HG02571 (cell line): Measurements from ENCODE around the gene ESM1.
"Not testable (repeated sequence)": the region's sequence is repeated elsewhere in the genome, so short reads cannot be mapped to it uniquely, and the experiment has no call there.

ENCODE experiments used
- ATAC-seq: cut with Tn5 transposase; IDR thresholded peaks from one replicate; pipeline ENCODE4 v1.9.1; 2021; ENCODE audit warnings: mild to moderate bottlenecking, moderate library complexity; ENCODE audit not compliant: unreplicated experiment

The ESM1 gene, protein sequence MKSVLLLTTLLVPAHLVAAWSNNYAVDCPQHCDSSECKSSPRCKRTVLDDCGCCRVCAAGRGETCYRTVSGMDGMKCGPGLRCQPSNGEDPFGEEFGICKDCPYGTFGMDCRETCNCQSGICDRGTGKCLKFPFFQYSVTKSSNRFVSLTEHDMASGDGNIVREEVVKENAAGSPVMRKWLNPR

GRCh38 chr5:54985301-54986268 lies at the start of gene ESM1:
TSS of gene ESM1 (minus strand) at chr5:54985593. CDS start at chr5:54985517, 76 bp downstream.
- no peak for ATAC-seq

- no peak for ATAC-seq
Measured at GRCh38 chr5:55033568-55033967, 48.2 kb upstream of the ESM1 start.

GRCh38 chr5:55031492-55031891 lies 46.1 kb upstream of the ESM1 start:
- no peak for ATAC-seq

- ATAC-seq = no peak
Measured at GRCh38 chr5:55030676-55031369, 45.4 kb upstream of the ESM1 start.

GRCh38 chr5:55030220-55030619 lies 44.8 kb upstream of the ESM1 start:
- ATAC-seq = no peak

DNA sequence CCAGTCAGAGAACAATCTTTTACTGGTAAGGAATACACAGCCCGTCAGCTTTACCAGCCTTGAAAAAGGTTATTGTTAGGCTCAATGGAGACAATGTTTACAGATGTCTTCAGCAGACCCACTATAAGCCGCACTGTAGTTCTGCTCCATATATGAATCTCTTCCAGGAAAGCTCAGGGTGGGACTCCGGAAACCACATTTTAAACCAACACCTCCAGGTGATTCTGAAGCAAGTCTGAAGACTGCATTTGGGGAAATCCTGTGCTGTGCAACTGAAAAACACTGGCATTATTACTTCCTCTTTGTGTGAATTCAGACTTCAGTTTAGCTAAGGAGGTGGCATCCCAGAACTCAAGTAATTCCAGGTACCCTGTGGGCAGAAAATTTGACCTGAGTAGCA lies 42.2 kb upstream of the ESM1 start:
- no peak for ATAC-seq

DNA sequence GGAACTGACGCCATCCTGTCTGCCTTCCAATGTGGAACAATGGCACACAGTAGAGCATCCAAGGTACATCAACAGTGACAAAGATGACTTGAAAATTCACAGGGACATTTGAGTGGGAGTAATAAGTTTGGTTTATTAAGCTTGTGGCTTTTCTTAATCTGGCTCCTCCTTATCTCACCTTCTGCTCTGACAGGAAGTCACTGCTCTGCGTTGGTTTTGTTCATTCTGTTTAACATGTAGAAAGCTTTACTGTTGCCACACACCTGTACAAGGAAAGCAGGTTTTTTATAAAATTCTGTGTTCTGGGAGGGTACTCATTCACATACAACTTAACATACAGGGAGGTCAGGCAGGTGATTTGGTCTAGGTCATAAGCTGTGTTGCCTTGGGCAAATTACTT lies 37.1 kb upstream of the ESM1 start:
- no peak for ATAC-seq

DNA sequence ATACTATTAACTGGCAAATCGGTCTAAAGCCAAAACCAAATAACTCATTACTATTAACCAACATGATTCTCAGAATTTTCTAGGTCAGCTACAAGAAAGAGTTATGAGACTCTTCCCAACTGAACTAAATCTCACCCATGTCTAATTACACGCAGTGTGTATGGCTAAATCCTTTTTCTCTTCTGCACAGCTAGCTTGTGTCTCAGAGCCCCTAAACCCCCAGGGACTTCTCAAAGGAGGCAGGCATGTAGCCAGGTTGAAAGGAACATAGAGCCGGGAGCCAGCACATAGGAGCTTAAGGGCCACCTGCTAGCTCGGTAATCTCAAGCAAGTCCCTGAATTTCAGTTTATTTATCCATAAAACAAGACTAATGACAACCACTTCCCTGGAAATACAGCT lies 36.4 kb upstream of the ESM1 start:
- ATAC-seq = no peak

- no peak for ATAC-seq
Measured at GRCh38 chr5:55021410-55021809, 36.0 kb upstream of the ESM1 start.

DNA sequence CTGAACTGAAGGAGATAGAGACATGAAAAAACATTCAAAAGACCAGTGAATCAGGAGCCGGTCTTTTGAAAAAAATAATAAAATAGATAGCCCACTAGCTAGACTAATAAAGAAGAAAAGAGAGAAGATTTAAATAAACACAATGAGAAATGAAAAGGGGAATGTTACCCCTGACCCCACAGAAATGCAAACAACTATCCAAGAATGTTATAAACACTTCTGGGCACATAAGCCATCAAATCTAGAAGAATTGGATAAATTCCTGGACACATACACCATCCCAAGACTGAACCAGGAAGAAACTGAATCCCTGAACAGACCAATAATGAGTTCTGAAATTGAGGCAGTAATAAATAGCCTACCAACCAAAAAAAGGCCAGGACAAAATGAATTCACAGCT lies 24.8 kb upstream of the ESM1 start:
- not testable (repeated sequence) for ATAC-seq

DNA sequence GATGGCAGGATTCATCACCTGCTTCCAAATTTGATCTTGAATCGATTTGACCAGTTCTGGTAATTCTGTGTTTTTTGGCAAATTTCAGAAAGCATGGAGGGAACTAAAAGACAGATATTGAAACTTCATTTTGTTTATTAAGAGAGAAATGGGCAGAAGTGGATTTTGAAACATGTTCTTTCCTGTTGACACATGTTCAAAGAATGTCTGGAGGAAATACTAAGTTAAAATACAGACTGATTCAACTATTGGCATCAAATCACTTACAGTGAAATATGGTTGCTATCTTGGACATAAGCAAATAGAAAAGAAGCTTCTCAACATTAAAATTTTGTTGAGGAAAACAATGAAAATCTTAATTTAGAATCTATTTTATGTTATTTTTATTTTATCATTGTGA lies 19.3 kb upstream of the ESM1 start:
- no peak for ATAC-seq

DNA sequence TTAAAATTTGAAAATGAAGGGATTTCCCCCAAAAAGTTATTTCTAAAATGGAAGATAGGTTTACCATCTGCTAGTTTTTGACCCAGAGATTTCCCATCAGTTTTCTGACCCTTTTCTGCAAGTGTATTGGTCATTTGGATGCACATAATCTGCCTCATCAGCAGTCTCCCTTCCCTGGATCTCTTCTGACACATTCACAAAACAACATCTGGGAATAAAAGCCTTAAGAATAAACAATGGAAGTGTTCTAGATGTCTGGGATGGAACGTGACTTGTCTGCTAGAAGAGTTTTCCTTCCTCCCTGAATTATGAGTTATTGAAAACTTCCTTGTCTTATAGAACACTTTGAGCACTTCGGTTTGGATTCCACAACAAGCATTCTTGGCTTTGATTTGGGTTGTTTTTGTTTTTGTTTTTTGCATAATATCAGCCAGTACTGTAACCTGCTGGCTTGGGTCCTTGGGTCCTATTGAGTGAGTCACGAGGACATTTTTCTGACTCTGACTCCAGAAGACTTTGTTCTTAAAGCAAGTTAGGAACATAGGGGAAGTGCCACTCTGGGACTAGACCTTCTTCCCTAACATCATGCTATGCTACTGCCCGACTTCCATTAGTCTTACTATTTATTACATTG lies 18.2 kb upstream of the ESM1 start:
- no peak for ATAC-seq

DNA sequence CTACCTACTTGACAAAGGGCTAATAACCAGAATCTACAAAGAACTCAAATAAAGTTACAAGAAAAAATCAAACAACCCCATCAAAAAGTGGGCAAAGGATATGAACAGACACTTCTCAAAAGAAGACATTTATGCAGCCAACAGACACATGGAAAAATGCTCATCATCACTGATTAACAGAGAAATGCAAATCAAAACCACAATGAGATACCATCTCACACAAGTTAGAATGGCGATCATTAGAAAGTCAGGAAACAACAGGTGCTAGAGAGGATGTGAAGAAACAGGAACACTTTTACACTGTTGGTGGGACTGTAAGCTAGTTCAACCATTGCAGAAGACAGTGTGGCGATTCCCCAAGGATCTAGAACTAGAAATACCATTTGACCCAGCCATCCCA lies 16.8 kb upstream of the ESM1 start:
- not testable (repeated sequence) for ATAC-seq

- ATAC-seq = no peak
Measured at GRCh38 chr5:54997081-54997480, 11.7 kb upstream of the ESM1 start.

GRCh38 chr5:54996466-54996865 lies 11.1 kb upstream of the ESM1 start:
- no peak for ATAC-seq

DNA sequence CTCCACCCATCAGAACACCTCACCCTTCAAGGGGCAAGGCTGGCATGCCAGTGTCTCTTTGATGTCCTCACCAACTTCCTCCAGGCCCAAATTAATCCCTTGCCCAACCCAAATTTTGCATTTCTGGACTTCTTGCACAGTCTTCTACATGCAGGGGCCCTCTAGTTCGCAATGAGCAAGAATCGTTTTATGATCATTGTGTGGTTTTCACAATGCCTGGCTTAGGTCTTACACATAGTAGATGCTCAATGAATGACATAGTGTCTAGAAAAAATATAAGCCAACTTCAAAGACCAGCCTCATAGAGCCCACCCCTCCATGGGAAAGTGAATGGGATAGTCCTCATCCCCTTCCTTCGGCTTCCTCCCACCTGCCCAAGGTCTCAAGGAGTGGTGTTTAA lies 9.8 kb upstream of the ESM1 start:
- ATAC-seq = no peak

GRCh38 chr5:54994628-54995027 lies 9.2 kb upstream of the ESM1 start:
- no peak for ATAC-seq

- ATAC-seq = no peak
Measured at GRCh38 chr5:54993318-54993717, 7.9 kb upstream of the ESM1 start.

DNA sequence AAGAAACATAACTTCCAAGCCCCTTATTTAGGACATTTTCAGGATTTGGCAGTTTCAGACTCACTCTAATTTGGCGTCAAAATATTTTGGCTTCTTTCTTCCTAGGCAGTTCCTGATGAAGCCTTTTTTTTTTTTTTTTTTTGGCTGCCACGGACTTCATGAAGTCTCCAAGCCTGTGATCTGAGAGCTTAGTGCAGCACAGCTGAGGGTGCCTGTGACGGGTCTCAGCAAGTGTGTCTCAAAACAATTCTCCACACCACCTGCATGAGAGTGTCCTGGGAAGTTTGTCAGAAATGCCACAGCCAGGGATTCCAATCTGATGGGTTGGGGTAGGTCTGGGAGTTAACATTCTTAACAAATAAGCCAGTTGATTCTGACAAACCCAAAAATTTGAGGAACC lies 6.0 kb upstream of the ESM1 start:
- ATAC-seq = no peak

DNA sequence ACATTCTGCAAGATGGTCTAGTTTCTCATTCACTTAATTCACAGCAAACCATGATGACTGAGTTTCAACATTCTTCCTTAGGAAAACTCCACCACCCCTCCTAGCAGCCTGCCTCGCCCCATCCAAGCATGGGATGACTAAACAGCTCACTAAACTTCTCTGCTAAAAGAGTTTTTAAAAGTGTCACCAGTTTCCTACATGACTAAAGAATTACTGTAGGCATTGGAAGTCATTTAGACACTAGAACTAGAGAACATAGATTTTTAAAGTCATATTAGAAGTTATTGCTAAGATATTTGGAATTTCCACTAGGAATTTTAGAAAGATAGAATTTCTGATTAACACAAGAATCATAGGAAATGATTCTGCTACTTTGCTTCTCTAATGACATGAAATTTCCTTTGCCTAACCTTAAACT lies 5.5 kb upstream of the ESM1 start:
- ATAC-seq = no peak

- no peak for ATAC-seq
Measured at GRCh38 chr5:54988817-54989216, 3.4 kb upstream of the ESM1 start.
